Iris pigment epithelial cell (primary cell): ENCODE measurements around the gene CFAP97.
"Not testable (repeated sequence)": the region's sequence is repeated elsewhere in the genome, so short reads cannot be mapped to it uniquely, and the experiment has no call there.

ENCODE experiments used
- DNase-seq: peaks from one replicate; pipeline ENCODE4 v3.0.0-alpha.2; 2011; ENCODE audit warnings: low read depth

CFAP97 gene

GRCh38 chr4:185222598-185222997, 18.8 kb upstream of the CFAP97 start:
- peak; percentile 75 for DNase-seq

DNA sequence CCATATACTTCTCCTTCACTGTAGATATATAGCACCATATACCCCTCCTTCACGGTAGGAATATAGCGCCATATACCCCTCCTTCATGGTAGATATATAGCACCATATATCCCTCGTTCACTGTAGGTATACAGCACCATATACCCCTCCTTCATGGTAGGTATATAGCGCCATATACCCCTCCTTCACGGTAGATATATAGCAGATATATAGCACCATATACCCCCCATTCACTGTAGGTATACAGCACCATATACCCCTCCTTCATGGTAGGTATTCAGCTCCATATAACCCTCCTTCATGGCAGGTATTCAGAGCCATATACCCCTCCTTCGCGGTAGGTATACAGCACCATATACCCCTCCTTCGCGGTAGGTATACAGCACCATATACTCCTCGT, 18.1 kb upstream of the CFAP97 start:
- DNase-seq, result no peak

DNA sequence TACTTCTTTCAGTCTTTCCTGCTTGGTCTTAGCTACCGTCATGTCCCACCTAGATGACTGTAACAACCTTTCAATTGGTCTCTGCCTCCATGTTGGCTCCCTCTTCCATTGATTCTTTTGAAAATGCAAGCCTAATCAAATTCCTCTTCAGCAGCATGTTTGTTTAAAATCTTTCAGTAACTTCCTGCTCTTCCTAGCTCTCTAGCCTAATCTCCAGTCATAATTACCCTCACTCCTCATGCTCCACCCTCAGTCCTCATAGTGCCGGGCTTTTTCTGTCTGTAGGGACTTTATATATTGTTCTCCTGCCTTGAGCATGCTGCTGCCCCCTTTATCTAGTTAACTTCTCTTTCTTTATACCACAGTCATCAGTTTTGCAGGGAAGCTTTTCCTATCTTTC, 17.7 kb upstream of the CFAP97 start:
- DNase-seq, result no peak

DNA sequence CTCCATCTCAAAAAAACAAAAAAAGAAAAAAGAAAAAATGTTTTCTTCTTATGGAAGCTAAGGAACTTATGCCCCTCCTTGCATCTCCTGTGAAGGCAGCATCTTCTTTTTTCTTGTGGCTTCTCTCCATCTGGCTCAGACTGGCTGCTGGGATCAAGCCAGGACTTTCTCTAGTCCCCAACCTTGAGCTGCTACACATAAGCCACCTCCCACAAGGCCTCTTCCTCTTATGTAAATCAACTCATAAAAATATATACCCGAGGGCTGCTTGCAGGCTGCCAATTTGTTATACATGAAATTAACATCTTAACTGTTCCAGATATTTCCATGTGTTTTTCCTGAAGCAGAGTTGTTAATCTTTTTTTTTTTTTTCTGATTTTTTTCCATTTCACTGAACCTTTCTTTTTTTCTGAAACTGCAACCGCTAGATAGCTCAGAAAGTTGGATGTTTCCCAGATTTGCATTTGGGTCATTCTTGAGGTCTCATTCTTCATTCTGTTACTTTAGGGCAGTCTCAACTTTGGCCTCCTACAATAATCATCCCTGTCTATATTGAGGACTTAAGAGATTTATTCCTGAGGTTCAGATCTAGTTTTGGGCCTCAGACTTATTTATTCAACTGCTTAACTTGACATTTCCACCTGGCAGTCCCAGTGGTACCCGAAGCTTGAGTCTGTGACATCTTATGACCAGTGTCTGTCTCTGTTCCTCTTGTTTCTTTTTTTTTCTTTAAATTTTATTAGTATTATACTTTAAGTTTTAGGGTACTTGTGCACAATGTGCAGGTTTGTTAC, 15.9 kb upstream of the CFAP97 start:
- DNase-seq, result peak; percentile 75

- no peak for DNase-seq
Observed at GRCh38 chr4:185218312-185218711, 14.5 kb upstream of the CFAP97 start.

- no peak for DNase-seq
Observed at GRCh38 chr4:185217408-185217975, 13.7 kb upstream of the CFAP97 start.

DNA sequence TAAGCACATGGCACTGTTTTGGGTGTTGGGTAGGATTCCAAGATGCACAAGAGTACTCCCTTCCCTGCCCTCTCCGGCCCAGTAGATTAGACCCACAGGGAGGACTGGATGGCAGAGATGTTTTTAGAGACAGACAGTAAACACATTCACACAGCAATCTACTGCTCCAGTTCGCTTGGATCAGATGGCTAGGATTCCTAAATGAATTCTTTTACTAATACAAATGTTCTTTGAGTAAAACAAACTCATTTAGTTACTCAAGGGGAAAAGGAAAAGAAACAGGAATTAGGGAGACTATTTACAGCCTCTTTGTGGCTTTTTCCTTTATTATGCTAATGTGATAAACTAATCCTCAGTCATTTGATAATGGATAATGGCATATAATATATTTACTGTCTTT, 11.5 kb upstream of the CFAP97 start:
- DNase-seq, result peak; percentile 28

GRCh38 chr4:185213877-185214276, 10.1 kb upstream of the CFAP97 start:
- DNase-seq, result no peak

DNA sequence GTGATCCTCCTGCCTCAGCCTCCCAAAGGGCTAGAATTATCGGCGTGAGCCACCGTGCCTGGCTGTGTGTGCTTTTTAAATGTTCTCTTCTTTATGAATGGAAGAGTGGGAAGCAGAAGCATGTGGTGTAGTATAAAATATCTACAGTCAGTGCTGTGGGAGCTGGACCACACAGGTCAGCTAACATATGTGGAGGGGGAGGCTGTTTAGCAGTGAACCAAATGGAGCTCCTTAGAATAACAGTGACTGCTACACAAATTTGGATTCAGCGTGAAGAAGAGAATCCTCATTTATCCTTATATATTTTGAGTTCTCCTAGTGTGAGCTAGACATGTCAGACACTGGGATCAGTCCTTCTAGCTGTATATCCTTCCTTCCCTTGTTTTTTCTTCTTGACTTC, 8.8 kb upstream of the CFAP97 start:
- DNase-seq, result no peak

- no peak for DNase-seq
Observed at GRCh38 chr4:185211641-185212040, 7.8 kb upstream of the CFAP97 start.

GRCh38 chr4:185211035-185211434, 7.2 kb upstream of the CFAP97 start:
- no peak for DNase-seq

DNA sequence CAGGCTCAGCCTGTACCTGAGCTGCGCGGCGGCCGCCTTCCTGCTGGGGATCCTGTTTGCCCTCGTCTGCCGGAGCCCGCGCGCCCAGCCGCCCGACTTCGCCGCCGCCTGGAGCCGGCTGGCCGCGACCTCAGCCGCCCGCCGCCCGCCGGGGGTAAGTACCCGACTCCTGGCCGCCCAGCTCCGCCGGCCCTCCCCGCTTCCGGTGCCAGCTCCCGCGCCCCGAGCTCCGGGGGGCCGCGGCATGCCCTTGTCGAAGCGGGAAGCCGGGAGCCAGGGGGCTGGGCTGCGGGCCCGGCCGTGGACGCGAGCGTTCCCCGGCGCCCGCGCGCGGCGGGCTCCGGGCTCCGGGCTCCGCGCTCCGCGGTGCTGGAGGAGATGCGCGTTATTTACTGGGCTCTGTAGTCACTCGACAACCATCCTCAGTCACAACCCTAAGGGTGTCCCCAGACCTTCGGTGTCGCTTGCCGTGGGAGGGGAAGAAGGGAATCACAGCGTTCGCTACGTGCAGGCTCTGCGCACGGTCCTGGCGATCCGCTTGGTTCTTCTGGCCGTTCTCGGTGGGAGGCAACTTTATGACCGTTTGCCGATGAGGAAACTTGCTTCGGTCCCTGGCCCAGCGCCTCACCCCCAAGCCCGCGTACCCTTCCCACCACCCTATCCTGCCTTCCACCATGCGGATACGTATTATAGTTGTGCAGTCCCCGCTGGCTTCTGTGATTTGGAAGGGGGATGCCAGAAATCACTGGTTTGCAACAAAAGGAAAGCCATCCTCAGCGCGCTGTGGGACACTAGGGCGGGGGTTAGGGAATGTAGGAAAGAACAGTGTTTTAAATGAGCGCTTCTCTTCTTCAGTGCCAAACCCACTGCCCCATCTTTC, 6.5 kb upstream of the CFAP97 start:
- DNase-seq, result peak; percentile 69

GRCh38 chr4:185209852-185210101, 6.0 kb upstream of the CFAP97 start:
- DNase-seq, result not testable (repeated sequence)

GRCh38 chr4:185209031-185209851, 5.4 kb upstream of the CFAP97 start, which contains the start of gene SNX25:
Gene SNX25 (plus strand): TSS chr4:185209598. CDS start chr4:185209827, 229 bp downstream.
- DNase-seq, result peak; percentile 78

- no peak for DNase-seq
Observed at GRCh38 chr4:185207466-185207865, 3.7 kb upstream of the CFAP97 start.

DNA sequence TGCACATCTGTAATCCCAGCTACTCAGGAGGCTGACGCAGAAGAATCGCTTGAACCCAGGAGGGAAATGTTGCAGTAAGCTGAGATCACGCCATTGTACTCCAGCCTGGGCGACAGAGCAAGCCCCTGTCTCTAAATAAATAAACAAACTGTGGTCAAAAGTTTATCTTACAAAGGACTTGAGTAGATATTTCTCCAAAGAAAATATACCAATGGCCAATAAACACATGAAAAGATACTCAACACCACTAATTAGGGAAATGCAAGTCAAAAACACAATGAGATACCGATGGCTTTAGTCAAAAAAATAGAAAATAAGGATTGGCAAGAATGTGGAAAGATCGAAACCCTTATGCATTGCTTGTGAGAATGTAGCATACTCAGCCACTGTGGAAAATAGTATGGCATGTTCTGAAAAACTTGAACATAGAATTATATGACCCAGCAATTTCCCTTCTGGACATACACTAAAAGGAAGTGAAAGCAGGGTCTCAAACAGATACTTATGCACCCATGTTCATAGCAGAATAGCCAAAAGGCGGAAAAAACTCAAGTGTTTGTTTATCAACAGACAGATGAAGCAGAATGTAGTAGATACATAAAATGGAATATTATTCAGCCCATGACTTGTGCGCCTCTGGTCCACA, 2.0 kb upstream of the CFAP97 start:
- DNase-seq, result no peak

- DNase-seq, result not testable (repeated sequence)
Observed at GRCh38 chr4:185205073-185205472, 1.3 kb upstream of the CFAP97 start.

GRCh38 chr4:185204238-185204910, 574 bp upstream of the CFAP97 start:
- DNase-seq, result no peak

GRCh38 chr4:185202984-185203485, 765 bp downstream of the CFAP97 start:
- no peak for DNase-seq
